GM12878 (cell line): ENCODE measurements around the gene SNRPD2. TPM values are rescaled to one million over a fixed set of nuclear protein-coding genes. Genes with fewer than 3 reads are reported as not detected.

Experiments used
- BCL11A ChIP-seq: IDR thresholded peaks from 2 replicates; pipeline ENCODE4 v1.6.1; 2011; ENCODE audit warnings: low read depth, low read length
- BMI1 ChIP-seq: fragments of 450-650 bp; IDR thresholded peaks from 2 replicates; pipeline ENCODE4 v1.6.1; 2016; ENCODE audit warnings: mild to moderate bottlenecking, moderate library complexity, borderline replicate concordance
- CHD1 ChIP-seq: IDR thresholded peaks from 2 replicates; pipeline ENCODE4 v1.6.1; 2012; ENCODE audit warnings: low read depth, low read length, improper control_type of control experiment
- EP300 ChIP-seq, 2 experiments: fragments of 150-350 bp in 1 of 2; IDR thresholded peaks; 2 replicates each; pipeline ENCODE4 v1.6.1; 2011 to 2012; ENCODE audit warnings: low read depth in 2 of 2, low read length in 2 of 2, borderline replicate concordance in 1 of 2, improper control_type of control experiment in 1 of 2, inconsistent platforms in 1 of 2; ENCODE audit not compliant: control insufficient read depth in 1 of 2
- HCFC1 ChIP-seq: fragments of 150-350 bp; IDR thresholded peaks from 2 replicates; pipeline ENCODE4 v1.6.1; 2014; ENCODE audit warnings: low read length
- HSF1 ChIP-seq: fragments of 150-350 bp; IDR thresholded peaks from 2 replicates; pipeline ENCODE4 v1.6.1; 2014; ENCODE audit warnings: mild to moderate bottlenecking, low read depth, low read length
- KDM1A ChIP-seq: fragments of 200-600 bp; sonication (generic); IDR thresholded peaks from 2 replicates; pipeline ENCODE4 v1.6.1; 2016; ENCODE audit warnings: borderline replicate concordance
- MEF2B ChIP-seq: fragments of 450-650 bp; IDR thresholded peaks from 2 replicates; pipeline ENCODE4 v1.6.1; 2018; ENCODE audit warnings: mild to moderate bottlenecking, moderate library complexity; ENCODE audit not compliant: partially characterized antibody, poor library complexity, severe bottlenecking
- RAD51 ChIP-seq: fragments of 450-650 bp; IDR thresholded peaks from 2 replicates; pipeline ENCODE4 v1.6.1; 2016; ENCODE audit warnings: moderate library complexity, mild to moderate bottlenecking, inconsistent platforms
- RB1 ChIP-seq: fragments of 450-650 bp; formaldehyde crosslinking; IDR thresholded peaks from 2 replicates; pipeline ENCODE4 v1.6.1; 2017; ENCODE audit warnings: mild to moderate bottlenecking, borderline replicate concordance
- RBBP5 ChIP-seq: fragments of 200-600 bp; sonication (generic); conservative IDR thresholded peaks from 2 replicates; pipeline ENCODE4 v1.6.1; 2016
- SMC3 ChIP-seq: IDR thresholded peaks from 2 replicates; pipeline ENCODE4 v1.6.1; 2011; ENCODE audit warnings: low read length, improper control_type of control experiment, borderline replicate concordance
- TAF1 ChIP-seq: IDR thresholded peaks from 2 replicates; pipeline ENCODE4 v1.6.1; 2011; ENCODE audit warnings: mild to moderate bottlenecking, low read depth, low read length, borderline replicate concordance
- ZBTB33 ChIP-seq: fragments of 450-650 bp; IDR thresholded peaks from 2 replicates; pipeline ENCODE4 v1.6.1; 2017; ENCODE audit warnings: mild to moderate bottlenecking
- ZNF592 ChIP-seq: fragments of 450-650 bp; IDR thresholded peaks from 2 replicates; pipeline ENCODE4 v1.6.1; 2017; ENCODE audit warnings: mild to moderate bottlenecking, moderate library complexity
- ZNF687 ChIP-seq: fragments of 450-650 bp; IDR thresholded peaks from 2 replicates; pipeline ENCODE4 v1.6.1; 2017; ENCODE audit warnings: mild to moderate bottlenecking, moderate library complexity
- ZSCAN29 ChIP-seq: fragments of 450-650 bp; IDR thresholded peaks from 2 replicates; pipeline ENCODE4 v1.6.1; 2017; ENCODE audit warnings: mild to moderate bottlenecking, moderate library complexity
- polyA plus RNA-seq, 11 experiments: library from polyadenylated mRNA; depleted of rRNA in 4 of 11; unstranded in 6 of 11; stranded (reverse) in 5 of 11; fragments of >200 nt; fragmentation: Nextera tagmentation in 4 of 11; fragmentation: Illumina TruSeq in 1 of 11; extraction: Ambion mirVana in 4 of 11; extraction: Trizol in 1 of 11; gene quantifications; 1 replicate in 1 of 11; 2 replicates in 10 of 11; pipeline versions ENCODE4 v1.2.1 to v1.2.3, GENCODE V29; 2011 to 2016; ENCODE audit warnings: inconsistent platforms in 2 of 11, missing spikeins in 2 of 11, low read depth in 1 of 11
- total RNA-seq, 4 experiments: library from RNA; depleted of rRNA in 3 of 4; stranded (reverse); fragments of >200 nt in 3 of 4; fragmentation: Illumina TruSeq in 1 of 4; extraction: Trizol in 1 of 4; gene quantifications; 2 replicates each; pipeline versions ENCODE4 v1.2.1 to v1.2.3, GENCODE V29; 2013 to 2021

The SNRPD2 gene
- total and polyA plus RNA-seq, 10 of the 15 experiments (the other 5 are each of a cell fraction or from before 2014, with no cell fraction given): 526 to 3,621 (median 951) TPM

- TF ChIP-seq EP300 (IDR thresholded peaks at IDR 0.05; ENCODE audit: borderline replicate concordance in 1 of 2, control insufficient read depth in 1 of 2, low read depth in 2 of 2, low read length in 2 of 2): peak in 1 of 2 experiments; percentile 17; a peak in 2 of 4 replicates
- no peak for TF ChIP-seq HSF1
- no peak for TF ChIP-seq ZSCAN29
- TF ChIP-seq HCFC1: no peak; the same call in 1 of the 2 replicates
- 0 out of 2 replicates have a peak, but pooled peaks have one; percentile 2 for TF ChIP-seq ZNF687
- no peak for TF ChIP-seq ZBTB33
- TF ChIP-seq TAF1: 0 out of 2 replicates have a peak, but pooled peaks have one; percentile 21
- peak; percentile 84; the same call in 1 of the 2 replicates for TF ChIP-seq RB1
- TF ChIP-seq BMI1: no peak
- no peak for TF ChIP-seq KDM1A
- peak; percentile 67; the same call in 1 of the 2 replicates for TF ChIP-seq BCL11A
- TF ChIP-seq CHD1: no peak
- TF ChIP-seq MEF2B: peak; percentile 92
- TF ChIP-seq ZNF592: 0 out of 2 replicates have a peak, but pooled peaks have one; percentile 69
- TF ChIP-seq RBBP5: no peak
- peak; percentile 92 for TF ChIP-seq SMC3
- no peak for TF ChIP-seq RAD51
Measured at GRCh38 chr19:45643024-45643926, 48.5 kb downstream of the SNRPD2 start (continued).
